H9 (cell line): ENCODE results near the gene FAM219A. TPM values are rescaled to one million over a fixed set of nuclear protein-coding genes. Genes with fewer than 3 reads are reported as not detected.

Experiments
- DNase-seq: peaks from one replicate; pipeline ENCODE4 v3.0.0-alpha.2; 2017
- H2AFZ ChIP-seq: one replicate; pipeline ENCODE4 v1.6.1; 2013; ENCODE audit warnings: mild to moderate bottlenecking, low read length, control low read depth, moderate library complexity
- H2AK5ac ChIP-seq: 2 replicates; pipeline ENCODE4 v1.6.1; 2013; ENCODE audit warnings: low read length, control low read depth, mixed read lengths; ENCODE audit not compliant: insufficient read length
- H2BK120ac ChIP-seq: one replicate; pipeline ENCODE4 v1.6.1; 2013; ENCODE audit warnings: low read depth, mild to moderate bottlenecking, low read length, control low read depth, inconsistent platforms; ENCODE audit not compliant: poor library complexity, severe bottlenecking
- H2BK12ac ChIP-seq: 2 replicates; pipeline ENCODE4 v1.6.1; 2013; ENCODE audit warnings: low read length, control low read depth, mixed read lengths, low read depth; ENCODE audit not compliant: insufficient read length
- H2BK15ac ChIP-seq: 2 replicates; pipeline ENCODE4 v1.6.1; 2013; ENCODE audit warnings: low read depth, low read length, control low read depth
- H2BK20ac ChIP-seq: one replicate; pipeline ENCODE4 v1.6.1; 2013; ENCODE audit warnings: low read depth, mild to moderate bottlenecking, low read length, control low read depth, inconsistent platforms; ENCODE audit not compliant: poor library complexity, severe bottlenecking
- H2BK5ac ChIP-seq: 2 replicates; pipeline ENCODE4 v1.6.1; 2013; ENCODE audit warnings: low read length, control low read depth, mixed read lengths; ENCODE audit not compliant: insufficient read length
- H3K14ac ChIP-seq: 2 replicates; pipeline ENCODE4 v1.6.1; 2013; ENCODE audit warnings: low read length, control low read depth; ENCODE audit not compliant: insufficient read depth
- H3K18ac ChIP-seq: 2 replicates; pipeline ENCODE4 v1.6.1; 2013; ENCODE audit warnings: low read depth, mild to moderate bottlenecking, mixed read lengths, low read length, control low read depth; ENCODE audit not compliant: insufficient read length
- H3K23ac ChIP-seq: 2 replicates; pipeline ENCODE4 v1.6.1; 2013; ENCODE audit warnings: low read length, control low read depth, mixed read lengths, low read depth; ENCODE audit not compliant: insufficient read length
- H3K23me2 ChIP-seq: 2 replicates; pipeline ENCODE4 v1.6.1; 2013; ENCODE audit warnings: low read depth, mild to moderate bottlenecking, mixed read lengths, low read length, control low read depth; ENCODE audit not compliant: insufficient read length, poor library complexity, severe bottlenecking
- H3K27ac ChIP-seq: 2 replicates; pipeline ENCODE4 v1.5.1; 2013; ENCODE audit warnings: low read length, control low read depth, mixed read lengths, low read depth; ENCODE audit not compliant: insufficient read length
- H3K27me3 ChIP-seq: 2 replicates; pipeline ENCODE4 v1.6.1; 2013; ENCODE audit warnings: low read length, control low read depth, inconsistent platforms; ENCODE audit not compliant: insufficient read depth
- H3K4ac ChIP-seq: 2 replicates; pipeline ENCODE4 v1.6.1; 2013; ENCODE audit warnings: low read depth, mild to moderate bottlenecking, control low read depth, inconsistent platforms, low read length, moderate library complexity
- H3K4me1 ChIP-seq: 2 replicates; pipeline ENCODE4 v1.6.1; 2013; ENCODE audit warnings: low read length, control low read depth, inconsistent platforms; ENCODE audit not compliant: insufficient read depth
- H3K4me2 ChIP-seq: 2 replicates; pipeline ENCODE4 v1.6.1; 2013; ENCODE audit warnings: low read length, control low read depth, mixed read lengths; ENCODE audit not compliant: insufficient read length, insufficient read depth
- H3K56ac ChIP-seq: 2 replicates; pipeline ENCODE4 v1.6.1; 2013; ENCODE audit warnings: low read depth, mild to moderate bottlenecking, mixed read lengths, low read length, control low read depth; ENCODE audit not compliant: insufficient read length
- H3K79me1 ChIP-seq: 2 replicates; pipeline ENCODE4 v1.6.1; 2013; ENCODE audit warnings: low read depth, mild to moderate bottlenecking, moderate library complexity, low read length, control low read depth, inconsistent platforms; ENCODE audit not compliant: insufficient read depth, poor library complexity, severe bottlenecking
- H3K79me2 ChIP-seq: 2 replicates; pipeline ENCODE4 v1.6.1; 2013; ENCODE audit warnings: low read length, control low read depth, inconsistent platforms; ENCODE audit not compliant: insufficient read depth
- H3K9ac ChIP-seq: 2 replicates; pipeline ENCODE4 v1.6.1; 2013; ENCODE audit warnings: low read length, control low read depth, mixed read lengths; ENCODE audit not compliant: insufficient read length; ENCODE audit errors: extremely low read depth
- H3K9me3 ChIP-seq: one replicate; pipeline ENCODE4 v1.6.1; 2013; ENCODE audit warnings: low read depth, low read length, inconsistent platforms; ENCODE audit not compliant: control insufficient read depth
- H3T11ph ChIP-seq: one replicate; pipeline ENCODE4 v1.6.1; 2013; ENCODE audit warnings: mild to moderate bottlenecking, low read length, control low read depth, inconsistent platforms
- H4K20me1 ChIP-seq: one replicate; pipeline ENCODE4 v1.6.1; 2013; ENCODE audit not compliant: control insufficient read depth, insufficient read length, insufficient read depth
- H4K5ac ChIP-seq: 2 replicates; pipeline ENCODE4 v1.6.1; 2013; ENCODE audit warnings: low read depth, mild to moderate bottlenecking, mixed read lengths, low read length, control low read depth; ENCODE audit not compliant: insufficient read length
- H4K8ac ChIP-seq: replicated peaks from 2 replicates; pipeline ENCODE4 v1.6.1; 2013; ENCODE audit warnings: low read length, control low read depth, mixed read lengths, low read depth; ENCODE audit not compliant: insufficient read length
- H4K91ac ChIP-seq: 2 replicates; pipeline ENCODE4 v1.6.1; 2013; ENCODE audit warnings: low read depth, mild to moderate bottlenecking, moderate library complexity, mixed read lengths, low read length, control low read depth; ENCODE audit not compliant: insufficient read length
- H3K27ac Mint-ChIP-seq, 3 experiments: 2 replicates in 2 of 3; 3 replicates in 1 of 3; pipeline ENCODE4 v1.8.0; 2020 to 2021; ENCODE audit warnings: mixed read lengths in 3 of 3, mild to moderate bottlenecking in 1 of 3, moderate library complexity in 1 of 3
- H3K27me3 Mint-ChIP-seq: 2 replicates; pipeline ENCODE4 v1.8.0; 2021; ENCODE audit warnings: low read depth, mild to moderate bottlenecking, moderate library complexity, mixed read lengths
- H3K36me3 Mint-ChIP-seq, 3 experiments: 2 replicates in 2 of 3; 3 replicates in 1 of 3; pipeline ENCODE4 v1.8.0; 2020 to 2021; ENCODE audit warnings: low read depth in 3 of 3, mixed read lengths in 3 of 3; ENCODE audit not compliant: insufficient read depth in 1 of 3
- H3K4me1 Mint-ChIP-seq, 2 experiments: 2 replicates each; pipeline ENCODE4 v1.8.0; 2020; ENCODE audit warnings: mixed read lengths in 2 of 2
- H3K4me3 Mint-ChIP-seq, 2 experiments: 2 replicates in 1 of 2; 3 replicates in 1 of 2; pipeline ENCODE4 v1.8.0; 2020 to 2021; ENCODE audit warnings: mild to moderate bottlenecking in 2 of 2, mixed read lengths in 2 of 2, moderate library complexity in 1 of 2
- H3K9me3 Mint-ChIP-seq, 2 experiments: 2 replicates in 1 of 2; 3 replicates in 1 of 2; pipeline ENCODE4 v1.8.0; 2020; ENCODE audit warnings: mild to moderate bottlenecking in 2 of 2, mixed read lengths in 2 of 2, moderate library complexity in 1 of 2
- CTCF ChIP-seq: fragments of 200-600 bp; sonication (generic); conservative IDR thresholded peaks from 3 replicates; pipeline ENCODE4 v1.8.0; 2021; ENCODE audit warnings: antibody characterized with exemption, mild to moderate bottlenecking
- WGBS: extraction: QIAGEN DNeasy Blood & Tissue Kit; methylation state at CpG from one replicate; pipeline ENCODE4 v1.1.7; 2013; ENCODE audit warnings: missing lambda C conversion rate, low lambda C conversion rate, mixed read lengths; ENCODE audit not compliant: insufficient read length; ENCODE audit errors: extremely low coverage; 5-methylcytosine and 5-hydroxymethylcytosine counted together
- total RNA-seq: library from RNA; stranded (reverse); gene quantifications from 2 replicates; pipeline ENCODE4 v1.2.1, GENCODE V29; 2021

The FAM219A gene
- total RNA-seq, 1 experiment from 2014 or later, result 16.7 TPM

GRCh38 chr9:34501372-34501771, 43.0 kb upstream of the FAM219A start:
- H3K9me3 ChIP-seq, result no peaks in the 10 kb centered on the region
- H4K5ac ChIP-seq, result no peak overlapping the region
- no CpG with 5 or more reads among the region's 2 CpGs for WGBS
- TF ChIP-seq CTCF, result no peak
- Mint-ChIP-seq H3K27me3 (peaks cover 3% of the 10 kb centered on the region; the same call in 1 of the 2 replicates), H3K36me3 (no peaks in the 10 kb centered on the region), H3K9me3 (no peaks in the 10 kb centered on the region), H3K4me3 (no peak overlapping the region), H3K27ac (no peak overlapping the region), H3K4me1 (peaks cover 8 to 29% of the 10 kb centered on the region in 2 experiments)
- no peaks in the 10 kb centered on the region for H3K79me1 ChIP-seq
- H2BK5ac ChIP-seq, result no peak overlapping the region
- H3K4ac ChIP-seq, result no peak overlapping the region
- H4K20me1 ChIP-seq, result no peaks in the 10 kb centered on the region
- no peak overlapping the region for H4K8ac ChIP-seq
- H3K18ac ChIP-seq, result no peak overlapping the region
- DNase-seq, result no peak
- no peak overlapping the region for H2AFZ ChIP-seq
- no peak overlapping the region for H2AK5ac ChIP-seq
- H2BK20ac ChIP-seq, result no peak overlapping the region
- no peaks in the 10 kb centered on the region for H3K23me2 ChIP-seq
- H2BK15ac ChIP-seq, result no peak overlapping the region
- H3K9ac ChIP-seq, result no peak overlapping the region
- no peak overlapping the region for H2BK12ac ChIP-seq
- no peak overlapping the region for H2BK120ac ChIP-seq
- H3K27me3 ChIP-seq, result no peaks in the 10 kb centered on the region
- no peak overlapping the region for H3K23ac ChIP-seq
- no peaks in the 10 kb centered on the region for H3K79me2 ChIP-seq
- no peak overlapping the region for H3T11ph ChIP-seq
- 0 out of 2 replicates have a peak, but pooled peaks cover under 1% of the 10 kb centered on the region for H3K4me1 ChIP-seq
- no peak overlapping the region for H3K27ac ChIP-seq
- H3K14ac ChIP-seq, result no peak overlapping the region
- H3K56ac ChIP-seq, result no peak overlapping the region
- no peak overlapping the region for H4K91ac ChIP-seq
- H3K4me2 ChIP-seq, result no peak overlapping the region
